Measurements from ENCODE around the gene FAM124A.

Gene FAM124A

GRCh38 chr13:51213173-51213728 lies 8.9 kb upstream of the FAM124A start:
- Histone ChIP-seq H3K4me1 (ENCODE audit: control insufficient read depth, insufficient read depth, low read length, poor library complexity, severe bottlenecking) (no peaks in the 10 kb centered on the region), H3K36me3 (ENCODE audit: control insufficient read depth, insufficient read depth, low read length) (no peaks in the 10 kb centered on the region), H3K27me3 (replicated peaks; ENCODE audit: control insufficient read depth, insufficient read depth, low read length, poor library complexity, severe bottlenecking) (no peaks in the 10 kb centered on the region), H3K27ac (ENCODE audit: insufficient read depth, low read length, poor library complexity, severe bottlenecking) (no peak overlapping the region), H3K4me3 (ENCODE audit: insufficient read depth, low read depth, low read length, poor library complexity, severe bottlenecking) (no peak overlapping the region), H3K9me3 (ENCODE audit: control insufficient read depth, low read length) (no peaks in the 10 kb centered on the region)
- DNase-seq, result no peak

- H3K4me1 ChIP-seq (ENCODE audit: control insufficient read depth, insufficient read depth, low read length, poor library complexity, severe bottlenecking), result peaks cover 9% of the 10 kb centered on the region
- no peaks in the 10 kb centered on the region for H3K9me3 ChIP-seq (ENCODE audit: control insufficient read depth, low read length)
- H3K4me3 ChIP-seq (ENCODE audit: insufficient read depth, low read depth, low read length, poor library complexity, severe bottlenecking), result no peak overlapping the region
- no peak overlapping the region for H3K27ac ChIP-seq (ENCODE audit: insufficient read depth, low read length, poor library complexity, severe bottlenecking)
- H3K27me3 ChIP-seq (replicated peaks; ENCODE audit: control insufficient read depth, insufficient read depth, low read length, poor library complexity, severe bottlenecking), result peaks cover 12% of the 10 kb centered on the region
- DNase-seq, result no peak
- H3K36me3 ChIP-seq (ENCODE audit: control insufficient read depth, insufficient read depth, low read length), result no peaks in the 10 kb centered on the region
Measured at GRCh38 chr13:51218626-51219025, 3.6 kb upstream of the FAM124A start.

- Histone ChIP-seq H3K4me1 (ENCODE audit: control insufficient read depth, insufficient read depth, low read length, poor library complexity, severe bottlenecking) (peaks cover 9% of the 10 kb centered on the region), H3K4me3 (ENCODE audit: insufficient read depth, low read depth, low read length, poor library complexity, severe bottlenecking) (no peak overlapping the region), H3K36me3 (ENCODE audit: control insufficient read depth, insufficient read depth, low read length) (no peaks in the 10 kb centered on the region), H3K9me3 (ENCODE audit: control insufficient read depth, low read length) (no peaks in the 10 kb centered on the region), H3K27me3 (replicated peaks; ENCODE audit: control insufficient read depth, insufficient read depth, low read length, poor library complexity, severe bottlenecking) (peaks cover 13% of the 10 kb centered on the region), H3K27ac (ENCODE audit: insufficient read depth, low read length, poor library complexity, severe bottlenecking) (no peak overlapping the region)
- no peak for DNase-seq
Measured at GRCh38 chr13:51220706-51221105, 1.5 kb upstream of the FAM124A start.

- no peak overlapping the region for H3K27ac ChIP-seq (ENCODE audit: insufficient read depth, low read length, poor library complexity, severe bottlenecking)
- H3K36me3 ChIP-seq (ENCODE audit: control insufficient read depth, insufficient read depth, low read length), result no peaks in the 10 kb centered on the region
- no peaks in the 10 kb centered on the region for H3K9me3 ChIP-seq (ENCODE audit: control insufficient read depth, low read length)
- H3K27me3 ChIP-seq (replicated peaks; ENCODE audit: control insufficient read depth, insufficient read depth, low read length, poor library complexity, severe bottlenecking), result peaks cover 13% of the 10 kb centered on the region
- H3K4me3 ChIP-seq (ENCODE audit: insufficient read depth, low read depth, low read length, poor library complexity, severe bottlenecking), result no peak overlapping the region
- no peak for DNase-seq
- peaks cover 9% of the 10 kb centered on the region for H3K4me1 ChIP-seq (ENCODE audit: control insufficient read depth, insufficient read depth, low read length, poor library complexity, severe bottlenecking)
Measured at GRCh38 chr13:51221108-51221507, 1.1 kb upstream of the FAM124A start.

DNA sequence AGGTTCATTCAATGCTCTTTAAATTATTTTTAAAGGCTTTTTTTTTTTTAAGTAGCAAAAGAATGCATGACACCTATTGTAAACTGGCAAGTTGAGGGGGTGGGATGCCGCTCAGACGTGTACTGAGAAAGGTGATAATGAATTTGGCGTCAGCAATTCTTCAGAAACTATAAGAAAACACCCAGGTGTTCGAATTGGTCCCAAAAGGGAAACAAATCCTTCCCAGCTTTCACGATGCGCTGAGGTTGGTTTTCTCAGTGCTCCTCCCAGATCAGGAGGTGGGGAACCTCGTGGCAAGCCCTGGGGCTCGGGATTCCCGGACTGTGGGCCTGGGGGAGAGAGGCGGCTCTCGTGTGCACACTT lies 543 bp upstream of the FAM124A start:
- Histone ChIP-seq H3K36me3 (ENCODE audit: control insufficient read depth, insufficient read depth, low read length) (no peaks in the 10 kb centered on the region), H3K27ac (ENCODE audit: insufficient read depth, low read length, poor library complexity, severe bottlenecking) (no peak overlapping the region), H3K27me3 (replicated peaks; ENCODE audit: control insufficient read depth, insufficient read depth, low read length, poor library complexity, severe bottlenecking) (peaks cover 13% of the 10 kb centered on the region), H3K4me3 (ENCODE audit: insufficient read depth, low read depth, low read length, poor library complexity, severe bottlenecking) (peak overlapping the region; percentile 59), H3K9me3 (ENCODE audit: control insufficient read depth, low read length) (no peaks in the 10 kb centered on the region), H3K4me1 (ENCODE audit: control insufficient read depth, insufficient read depth, low read length, poor library complexity, severe bottlenecking) (peaks cover 9% of the 10 kb centered on the region)
- no peak for DNase-seq

- no peak for DNase-seq
- peak overlapping the region; percentile 25 for H3K4me3 ChIP-seq (ENCODE audit: insufficient read depth, low read depth, low read length, poor library complexity, severe bottlenecking)
- H3K9me3 ChIP-seq (ENCODE audit: control insufficient read depth, low read length), result no peaks in the 10 kb centered on the region
- H3K36me3 ChIP-seq (ENCODE audit: control insufficient read depth, insufficient read depth, low read length), result no peaks in the 10 kb centered on the region
- H3K4me1 ChIP-seq (ENCODE audit: control insufficient read depth, insufficient read depth, low read length, poor library complexity, severe bottlenecking), result peaks cover 9% of the 10 kb centered on the region
- H3K27me3 ChIP-seq (replicated peaks; ENCODE audit: control insufficient read depth, insufficient read depth, low read length, poor library complexity, severe bottlenecking), result peaks cover 13% of the 10 kb centered on the region
- no peak overlapping the region for H3K27ac ChIP-seq (ENCODE audit: insufficient read depth, low read length, poor library complexity, severe bottlenecking)
Measured at GRCh38 chr13:51222686-51223559, 725 bp downstream of the FAM124A start.

GRCh38 chr13:51223560-51224270 lies 1.5 kb downstream of the FAM124A start:
- peaks cover 9% of the 10 kb centered on the region for H3K4me1 ChIP-seq (ENCODE audit: control insufficient read depth, insufficient read depth, low read length, poor library complexity, severe bottlenecking)
- no peaks in the 10 kb centered on the region for H3K36me3 ChIP-seq (ENCODE audit: control insufficient read depth, insufficient read depth, low read length)
- no peak overlapping the region for H3K4me3 ChIP-seq (ENCODE audit: insufficient read depth, low read depth, low read length, poor library complexity, severe bottlenecking)
- H3K27ac ChIP-seq (ENCODE audit: insufficient read depth, low read length, poor library complexity, severe bottlenecking), result no peak overlapping the region
- peaks cover 13% of the 10 kb centered on the region for H3K27me3 ChIP-seq (replicated peaks; ENCODE audit: control insufficient read depth, insufficient read depth, low read length, poor library complexity, severe bottlenecking)
- no peak for DNase-seq
- no peaks in the 10 kb centered on the region for H3K9me3 ChIP-seq (ENCODE audit: control insufficient read depth, low read length)

DNA sequence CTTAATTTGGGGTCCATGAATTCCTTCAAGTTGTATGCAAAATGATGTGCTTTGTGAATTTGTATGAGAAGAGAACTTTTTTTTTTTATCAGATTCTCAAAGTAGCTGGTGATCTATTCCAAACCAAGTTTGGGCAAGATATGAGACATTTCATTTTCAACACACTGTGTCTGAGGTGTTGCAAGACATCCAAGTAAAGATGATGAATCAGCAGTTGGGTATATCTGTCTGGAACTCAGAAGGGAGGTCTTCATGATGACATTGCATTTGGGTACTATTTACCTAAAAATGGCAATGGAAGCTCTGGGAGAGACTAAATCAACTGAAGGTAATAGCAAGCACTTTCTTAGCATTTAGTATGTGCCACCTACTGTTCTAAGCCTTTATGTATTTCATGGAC lies 2.8 kb downstream of the FAM124A start:
- H3K27me3 ChIP-seq (replicated peaks; ENCODE audit: control insufficient read depth, insufficient read depth, low read length, poor library complexity, severe bottlenecking), result peaks cover 13% of the 10 kb centered on the region
- H3K9me3 ChIP-seq (ENCODE audit: control insufficient read depth, low read length), result no peaks in the 10 kb centered on the region
- no peak overlapping the region for H3K4me3 ChIP-seq (ENCODE audit: insufficient read depth, low read depth, low read length, poor library complexity, severe bottlenecking)
- no peak overlapping the region for H3K27ac ChIP-seq (ENCODE audit: insufficient read depth, low read length, poor library complexity, severe bottlenecking)
- peaks cover 9% of the 10 kb centered on the region for H3K4me1 ChIP-seq (ENCODE audit: control insufficient read depth, insufficient read depth, low read length, poor library complexity, severe bottlenecking)
- no peaks in the 10 kb centered on the region for H3K36me3 ChIP-seq (ENCODE audit: control insufficient read depth, insufficient read depth, low read length)
- DNase-seq, result no peak

DNA sequence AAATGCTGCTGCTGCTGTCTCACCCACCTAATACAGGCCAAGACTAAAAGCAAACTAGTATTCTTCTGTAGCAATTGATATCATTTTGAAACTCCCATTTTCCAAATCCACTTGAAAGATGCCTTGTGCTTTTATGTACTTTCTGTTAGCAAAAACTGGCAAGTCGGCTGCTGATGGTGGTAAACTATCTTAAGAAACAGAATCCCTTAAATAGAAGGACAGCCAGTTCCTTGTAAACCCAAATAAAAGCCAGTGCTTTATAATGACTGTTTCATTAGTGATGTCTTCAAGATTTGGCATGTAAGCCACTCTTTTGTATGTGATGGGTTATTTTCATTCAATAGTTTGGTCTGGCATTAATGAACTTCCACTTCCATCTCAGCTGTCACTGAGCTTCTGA lies 5.2 kb downstream of the FAM124A start:
- peaks cover 13% of the 10 kb centered on the region for H3K27me3 ChIP-seq (replicated peaks; ENCODE audit: control insufficient read depth, insufficient read depth, low read length, poor library complexity, severe bottlenecking)
- no peaks in the 10 kb centered on the region for H3K9me3 ChIP-seq (ENCODE audit: control insufficient read depth, low read length)
- DNase-seq, result no peak
- no peaks in the 10 kb centered on the region for H3K36me3 ChIP-seq (ENCODE audit: control insufficient read depth, insufficient read depth, low read length)
- H3K4me1 ChIP-seq (ENCODE audit: control insufficient read depth, insufficient read depth, low read length, poor library complexity, severe bottlenecking), result peaks cover 5% of the 10 kb centered on the region
- no peak overlapping the region for H3K4me3 ChIP-seq (ENCODE audit: insufficient read depth, low read depth, low read length, poor library complexity, severe bottlenecking)
- H3K27ac ChIP-seq (ENCODE audit: insufficient read depth, low read length, poor library complexity, severe bottlenecking), result no peak overlapping the region

All from effector memory CD4-positive, alpha-beta T cell (primary cell).